Endothelial cell (in vitro differentiated cells): ENCODE results near the gene KDM5C. TPM values are rescaled to one million over a fixed set of nuclear protein-coding genes. Genes with fewer than 3 reads are reported as not detected.

Experiments used
- DNase-seq: peaks from one replicate; pipeline ENCODE4 v3.0.0; 2021; ENCODE audit warnings: low spot score
- H3K27ac Mint-ChIP-seq: one replicate; pipeline ENCODE4 v1.8.0; 2021; ENCODE audit warnings: mixed read lengths, inconsistent platforms; ENCODE audit not compliant: unreplicated experiment
- H3K27me3 Mint-ChIP-seq: one replicate; pipeline ENCODE4 v1.8.0; 2021; ENCODE audit warnings: mild to moderate bottlenecking, moderate library complexity, mixed read lengths, inconsistent platforms; ENCODE audit not compliant: unreplicated experiment
- H3K36me3 Mint-ChIP-seq: one replicate; pipeline ENCODE4 v1.8.0; 2021; ENCODE audit warnings: mild to moderate bottlenecking, low read depth, mixed read lengths, inconsistent platforms; ENCODE audit not compliant: unreplicated experiment
- H3K4me1 Mint-ChIP-seq: one replicate; pipeline ENCODE4 v1.8.0; 2021; ENCODE audit warnings: mild to moderate bottlenecking, mixed read lengths, inconsistent platforms; ENCODE audit not compliant: unreplicated experiment
- H3K4me3 Mint-ChIP-seq: one replicate; pipeline ENCODE4 v1.8.0; 2021; ENCODE audit warnings: mild to moderate bottlenecking, mixed read lengths, inconsistent platforms; ENCODE audit not compliant: unreplicated experiment
- H3K9me3 Mint-ChIP-seq: one replicate; pipeline ENCODE4 v1.8.0; 2021; ENCODE audit warnings: mixed read lengths, inconsistent platforms; ENCODE audit not compliant: unreplicated experiment
- microRNA-seq: library from miRNA; unstranded; fragments of <30 nt; microRNA quantifications from one replicate; pipeline ENCODE4, GENCODE V29; 2020; ENCODE audit not compliant: unreplicated experiment
- total RNA-seq: library from RNA; stranded (reverse); fragmentation: NEBNext Ultra II Directional; extraction: Animal tissue kit (Norgen Biotek cat#: 25700); gene quantifications from one replicate; pipeline ENCODE4 v1.2.1, GENCODE V29; 2021; ENCODE audit not compliant: unreplicated experiment
- TF ChIP-seq, protein P1 (sequence below): fragments of 200-600 bp; sonication (generic); IDR thresholded peaks from one replicate; pipeline ENCODE4 v1.5.0; 2021; ENCODE audit warnings: antibody characterized with exemption; ENCODE audit not compliant: unreplicated experiment

Gene KDM5C
- total RNA-seq, 1 donor from 2014 or later = 132 TPM

- Mint-ChIP-seq H3K27me3 (peaks cover 4% of the 10 kb centered on the region), H3K36me3 (peaks cover 5% of the 10 kb centered on the region), H3K4me3 (no peak overlapping the region), H3K9me3 (no peaks in the 10 kb centered on the region), H3K4me1 (peaks cover 4% of the 10 kb centered on the region), H3K27ac (no peak overlapping the region)
- DNase-seq = no peak
- TF ChIP-seq, protein P1, sequence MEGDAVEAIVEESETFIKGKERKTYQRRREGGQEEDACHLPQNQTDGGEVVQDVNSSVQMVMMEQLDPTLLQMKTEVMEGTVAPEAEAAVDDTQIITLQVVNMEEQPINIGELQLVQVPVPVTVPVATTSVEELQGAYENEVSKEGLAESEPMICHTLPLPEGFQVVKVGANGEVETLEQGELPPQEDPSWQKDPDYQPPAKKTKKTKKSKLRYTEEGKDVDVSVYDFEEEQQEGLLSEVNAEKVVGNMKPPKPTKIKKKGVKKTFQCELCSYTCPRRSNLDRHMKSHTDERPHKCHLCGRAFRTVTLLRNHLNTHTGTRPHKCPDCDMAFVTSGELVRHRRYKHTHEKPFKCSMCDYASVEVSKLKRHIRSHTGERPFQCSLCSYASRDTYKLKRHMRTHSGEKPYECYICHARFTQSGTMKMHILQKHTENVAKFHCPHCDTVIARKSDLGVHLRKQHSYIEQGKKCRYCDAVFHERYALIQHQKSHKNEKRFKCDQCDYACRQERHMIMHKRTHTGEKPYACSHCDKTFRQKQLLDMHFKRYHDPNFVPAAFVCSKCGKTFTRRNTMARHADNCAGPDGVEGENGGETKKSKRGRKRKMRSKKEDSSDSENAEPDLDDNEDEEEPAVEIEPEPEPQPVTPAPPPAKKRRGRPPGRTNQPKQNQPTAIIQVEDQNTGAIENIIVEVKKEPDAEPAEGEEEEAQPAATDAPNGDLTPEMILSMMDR = no peak
Observed at GRCh38 chrX:53153581-53153980, 71.4 kb downstream of the KDM5C start.

Small RNAs within 50 kb of the gene (microRNA-seq; reads per million reads assigned to microRNA genes)
- gene MIR6894 = 4.3 reads per million, percentile 46 among the genes with 10 or more reads in this experiment
- 0.90 reads per million, percentile 9 among the genes with 10 or more reads in this experiment for gene MIR6895

Other genes starting within 250 kb of the KDM5C start
- 9.4 TPM for gene GPR173, start 176.4 kb downstream of the KDM5C start, total RNA-seq
- 27.9 TPM for gene TSPYL2, start 142.8 kb downstream of the KDM5C start, total RNA-seq
- gene KANTR, start 131.1 kb downstream of the KDM5C start, total RNA-seq = 10.5 TPM
- 38.9 TPM for gene IQSEC2, start 56.4 kb upstream of the KDM5C start, total RNA-seq
- gene SMC1A, start 197.4 kb upstream of the KDM5C start, total RNA-seq = 55.6 TPM
- gene RIBC1, start 197.7 kb upstream of the KDM5C start, total RNA-seq = 0.97 TPM
- gene HSD17B10, start 209.2 kb upstream of the KDM5C start, total RNA-seq = 81.1 TPM